HCT116 (cell line): ENCODE results near the gene RXFP3. TPM values are rescaled to one million over a fixed set of nuclear protein-coding genes. Genes with fewer than 3 reads are reported as not detected.

Experiments used
- ATAC-seq: fragments of 200-7000 bp; cut with Tn5 transposase; 2 replicates; pipeline ENCODE4 v1.9.1; 2020; ENCODE audit warnings: mild to moderate bottlenecking, moderate library complexity
- BruUV-seq: library from RNA; stranded (reverse); fragments of 400-500 nt; replicated peaks from 2 replicates; lab custom pipeline; 2021; lab: Mats Ljungman, UMichigan
- CTCF ChIA-PET: fragments of 300-600 bp; sonication (Branson Sonifier 250); formaldehyde crosslinking; loops from one replicate; lab custom pipeline; 2021; ENCODE audit warnings: antibody characterized with exemption; lab: Charles Lee
- POLR2A ChIA-PET: fragments of 300-600, 350-600 bp; sonication (Branson Sonifier 250); formaldehyde crosslinking; loops from one replicate; lab custom pipeline; 2021; ENCODE audit warnings: antibody characterized with exemption; lab: Charles Lee
- RAD21 ChIA-PET, 2 experiments: fragments of 300-600 bp; sonication (Branson Sonifier 250); formaldehyde crosslinking; loops; one replicate each; lab custom pipeline; 2023; ENCODE audit warnings: low total read pairs in 2 of 2; ENCODE audit not compliant: uncharacterized antibody in 2 of 2, unreplicated experiment in 2 of 2, low non-redundant PET in 1 of 2; lab: Charles Lee
- DNase-seq: peaks from one replicate; pipeline ENCODE4 v3.0.0-alpha.2; 2010; ENCODE audit warnings: low read depth, low spot score
- H2AFZ ChIP-seq: fragments of 200-600 bp; shearing (Covaris generic), sonication (generic); 2 replicates; pipeline ENCODE4 v1.6.1; 2017; ENCODE audit warnings: low read depth, mixed run types, mixed read lengths, antibody characterized with exemption, low read length; ENCODE audit not compliant: poor library complexity, severe bottlenecking
- H3K27ac ChIP-seq: 2 replicates; pipeline ENCODE4 v1.5.1; 2012; ENCODE audit warnings: low read depth, low read length
- H3K27me3 ChIP-seq: fragments of 200-600 bp; sonication (generic); 2 replicates; pipeline ENCODE4 v1.6.1; 2016; ENCODE audit warnings: mixed run types, low read length, mixed read lengths; ENCODE audit not compliant: insufficient read depth
- H3K36me3 ChIP-seq, 2 experiments: fragments of 200-500 bp in 1 of 2; fragments of 200-600 bp in 1 of 2; sonication (Bioruptor generic) in 1 of 2; sonication (generic) in 1 of 2; 2 replicates each; pipeline versions ENCODE4 v1.5.1 to v1.6.1; 2014 to 2016; ENCODE audit warnings: low read length in 2 of 2, inconsistent platforms in 1 of 2, mixed read lengths in 1 of 2, mixed run types in 1 of 2; ENCODE audit not compliant: insufficient read depth in 2 of 2, control insufficient read depth in 1 of 2
- H3K4me1 ChIP-seq, 2 experiments: fragments of 200-600 bp in 1 of 2; sonication (generic) in 1 of 2; 2 replicates each; pipeline versions ENCODE4 v1.5.1 to v1.6.1; 2012 to 2017; ENCODE audit warnings: low read length in 2 of 2, inconsistent platforms in 1 of 2, mild to moderate bottlenecking in 1 of 2, mixed read lengths in 1 of 2, mixed run types in 1 of 2, moderate library complexity in 1 of 2; ENCODE audit not compliant: insufficient read depth in 2 of 2, control insufficient read depth in 1 of 2
- H3K4me2 ChIP-seq: fragments of 200-600 bp; sonication (generic); 2 replicates; pipeline ENCODE4 v1.6.1; 2017; ENCODE audit warnings: mixed run types, low read length, mixed read lengths
- H3K4me3 ChIP-seq, 2 experiments: fragments of 200-600 bp in 1 of 2; sonication (generic) in 1 of 2; replicated peaks in 1 of 2; 2 replicates each; pipeline ENCODE4 v1.5.1; 2011 to 2016; ENCODE audit warnings: low read length in 2 of 2, control low read depth in 1 of 2, low read depth in 1 of 2, mild to moderate bottlenecking in 1 of 2, mixed read lengths in 1 of 2, mixed run types in 1 of 2
- H3K79me2 ChIP-seq: fragments of 200-600 bp; sonication (generic); 2 replicates; pipeline ENCODE4 v1.6.1; 2017; ENCODE audit warnings: mild to moderate bottlenecking, mixed run types, low read length, moderate library complexity, mixed read lengths; ENCODE audit not compliant: insufficient read depth
- H3K9ac ChIP-seq: fragments of 200-600 bp; sonication (generic); 2 replicates; pipeline ENCODE4 v1.6.1; 2016; ENCODE audit warnings: low read length, mixed read lengths
- H3K9me2 ChIP-seq: fragments of 200-600 bp; sonication (generic), shearing (Covaris generic); 2 replicates; pipeline ENCODE4 v1.6.1; 2017; ENCODE audit warnings: mixed run types, mild to moderate bottlenecking, moderate library complexity; ENCODE audit not compliant: insufficient read depth
- H3K9me3 ChIP-seq, 2 experiments: fragments of 200-500 bp in 1 of 2; fragments of 200-600 bp in 1 of 2; sonication (Bioruptor generic) in 1 of 2; sonication (generic) in 1 of 2; 2 replicates each; pipeline ENCODE4 v1.6.1; 2014 to 2017; ENCODE audit warnings: low read length in 2 of 2, mixed read lengths in 2 of 2, inconsistent platforms in 1 of 2, low read depth in 1 of 2, mild to moderate bottlenecking in 1 of 2, mixed run types in 1 of 2, moderate library complexity in 1 of 2; ENCODE audit not compliant: control insufficient read depth in 1 of 2, insufficient read depth in 1 of 2
- H4K20me1 ChIP-seq: fragments of 200-600 bp; sonication (generic), shearing (Covaris generic); 2 replicates; pipeline ENCODE4 v1.6.1; 2017; ENCODE audit warnings: mixed run types, mild to moderate bottlenecking, moderate library complexity; ENCODE audit not compliant: insufficient read depth
- CEBPB ChIP-seq: IDR thresholded peaks from 2 replicates; pipeline ENCODE4 v1.6.1; 2012; ENCODE audit warnings: low read depth
- ELF1 ChIP-seq: IDR thresholded peaks from 2 replicates; pipeline ENCODE4 v1.6.1; 2012; ENCODE audit warnings: low read depth, borderline replicate concordance
- EZH2 ChIP-seq: fragments of 200-600 bp; sonication (generic); IDR thresholded peaks from 2 replicates; pipeline ENCODE4 v1.6.1; 2017; ENCODE audit warnings: antibody characterized with exemption, mixed run types
- EZH2phosphoT487 ChIP-seq: fragments of 200-600 bp; IDR thresholded peaks from 2 replicates; pipeline ENCODE4 v1.6.1; 2018; ENCODE audit warnings: antibody characterized with exemption, borderline replicate concordance
- JUND ChIP-seq: IDR thresholded peaks from 2 replicates; pipeline ENCODE4 v1.6.1; 2012
- REST ChIP-seq: IDR thresholded peaks from 2 replicates; pipeline ENCODE4 v1.6.1; 2012; ENCODE audit warnings: low read depth
- SP1 ChIP-seq: IDR thresholded peaks from 2 replicates; pipeline ENCODE4 v1.6.1; 2012; ENCODE audit warnings: low read depth
- ZNF274 ChIP-seq: fragments of 200-500 bp; sonication (Bioruptor generic); IDR thresholded peaks from 2 replicates; pipeline ENCODE4 v1.6.1; 2014; ENCODE audit warnings: mild to moderate bottlenecking, low read depth, low read length, inconsistent platforms
- intact Hi-C: fragments of 100-400 bp; cut with micrococcal nuclease; formaldehyde crosslinking; loops from 2 replicates; pipeline ENCODE4 v1.10.0; 2022
- total RNA-seq: library from RNA; stranded (reverse); gene quantifications from one replicate; pipeline ENCODE4 v1.2.1, GENCODE V29; 2021; ENCODE audit not compliant: unreplicated experiment
- TF ChIP-seq, protein P1 (sequence below): IDR thresholded peaks from 2 replicates; pipeline ENCODE4 v1.6.1; 2012
- TF ChIP-seq, protein P2 (sequence below): IDR thresholded peaks from 2 replicates; pipeline ENCODE4 v1.6.1; 2012

Gene RXFP3
- total RNA-seq, 1 experiment from 2014 or later: not detected

GRCh38 chr5:33936004-33936380, 194 bp upstream of the RXFP3 start:
- Histone ChIP-seq H3K9me2 (no peaks in the 10 kb centered on the region), H3K79me2 (no peaks in the 10 kb centered on the region), H3K27me3 (peaks cover 34% of the 10 kb centered on the region), H3K27ac (no peak overlapping the region), H3K4me2 (no peak overlapping the region), H3K4me1 (no peaks in the 10 kb centered on the region), H4K20me1 (no peaks in the 10 kb centered on the region), H2AFZ (no peak overlapping the region), H3K36me3 (no peaks in the 10 kb centered on the region), H3K9me3 (no peaks in the 10 kb centered on the region), H3K4me3 (no peak overlapping the region), H3K9ac (no peak overlapping the region)
- BruUV-seq: no TSS peak
- ChIA-PET POLR2A (no interaction called here), RAD21 (no interaction called here), CTCF (interaction anchor here (2.0 to 2.9 kb wide), 2 partner anchors 10 to 501 kb away, joined by 7 to 30 read pairs; no protein-coding TSS in a partner anchor)
- intact Hi-C loops: no loop called here
- ATAC-seq (no peak), DNase-seq (no peak)
- TF ChIP-seq REST: peak; percentile 19; the same call in 1 of the 2 replicates
- TF ChIP-seq, protein P1, sequence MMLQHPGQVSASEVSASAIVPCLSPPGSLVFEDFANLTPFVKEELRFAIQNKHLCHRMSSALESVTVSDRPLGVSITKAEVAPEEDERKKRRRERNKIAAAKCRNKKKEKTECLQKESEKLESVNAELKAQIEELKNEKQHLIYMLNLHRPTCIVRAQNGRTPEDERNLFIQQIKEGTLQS: no peak
- TF ChIP-seq EZH2: no peak

DNA sequence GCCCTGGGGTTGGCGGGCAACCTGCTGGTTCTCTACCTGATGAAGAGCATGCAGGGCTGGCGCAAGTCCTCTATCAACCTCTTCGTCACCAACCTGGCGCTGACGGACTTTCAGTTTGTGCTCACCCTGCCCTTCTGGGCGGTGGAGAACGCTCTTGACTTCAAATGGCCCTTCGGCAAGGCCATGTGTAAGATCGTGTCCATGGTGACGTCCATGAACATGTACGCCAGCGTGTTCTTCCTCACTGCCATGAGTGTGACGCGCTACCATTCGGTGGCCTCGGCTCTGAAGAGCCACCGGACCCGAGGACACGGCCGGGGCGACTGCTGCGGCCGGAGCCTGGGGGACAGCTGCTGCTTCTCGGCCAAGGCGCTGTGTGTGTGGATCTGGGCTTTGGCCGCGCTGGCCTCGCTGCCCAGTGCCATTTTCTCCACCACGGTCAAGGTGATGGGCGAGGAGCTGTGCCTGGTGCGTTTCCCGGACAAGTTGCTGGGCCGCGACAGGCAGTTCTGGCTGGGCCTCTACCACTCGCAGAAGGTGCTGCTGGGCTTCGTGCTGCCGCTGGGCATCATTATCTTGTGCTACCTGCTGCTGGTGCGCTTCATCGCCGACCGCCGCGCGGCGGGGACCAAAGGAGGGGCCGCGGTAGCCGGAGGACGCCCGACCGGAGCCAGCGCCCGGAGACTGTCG, 976 bp downstream of the RXFP3 start:
- Histone ChIP-seq H4K20me1 (no peaks in the 10 kb centered on the region), H3K27me3 (peaks cover 38% of the 10 kb centered on the region), H3K9ac (no peak overlapping the region), H2AFZ (no peak overlapping the region), H3K4me2 (no peak overlapping the region), H3K9me3 (no peaks in the 10 kb centered on the region), H3K27ac (no peak overlapping the region), H3K4me1 (no peaks in the 10 kb centered on the region), H3K79me2 (no peaks in the 10 kb centered on the region), H3K36me3 (no peaks in the 10 kb centered on the region), H3K4me3 (no peak overlapping the region), H3K9me2 (no peaks in the 10 kb centered on the region)
- POLR2A ChIA-PET: no interaction called here
- CTCF ChIA-PET: no interaction called here
- no TSS peak for BruUV-seq
- no peak for DNase-seq
- RAD21 ChIA-PET: no interaction called here
- intact Hi-C loops: no loop called here
- ATAC-seq: no peak
- TF ChIP-seq SP1 (no peak), EZH2phosphoT487 (no peak), REST (no peak), JUND (no peak), CEBPB (no peak), ZNF274 (no peak), ELF1 (no peak)
- TF ChIP-seq, protein P2, sequence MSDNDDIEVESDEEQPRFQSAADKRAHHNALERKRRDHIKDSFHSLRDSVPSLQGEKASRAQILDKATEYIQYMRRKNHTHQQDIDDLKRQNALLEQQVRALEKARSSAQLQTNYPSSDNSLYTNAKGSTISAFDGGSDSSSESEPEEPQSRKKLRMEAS: no peak
